H9 (cell line): ENCODE measurements around the gene PRR14. TPM values are rescaled to one million over a fixed set of nuclear protein-coding genes. Genes with fewer than 3 reads are reported as not detected.
A peak's percentile ranks its signal among the peaks of the same experiment; 100 is the strongest.

Experiments
- DNase-seq: peaks from one replicate; pipeline ENCODE4 v3.0.0-alpha.2; 2017
- H2AFZ ChIP-seq: one replicate; pipeline ENCODE4 v1.6.1; 2013; ENCODE audit warnings: mild to moderate bottlenecking, low read length, control low read depth, moderate library complexity
- H2AK5ac ChIP-seq: 2 replicates; pipeline ENCODE4 v1.6.1; 2013; ENCODE audit warnings: low read length, control low read depth, mixed read lengths; ENCODE audit not compliant: insufficient read length
- H2BK120ac ChIP-seq: one replicate; pipeline ENCODE4 v1.6.1; 2013; ENCODE audit warnings: low read depth, mild to moderate bottlenecking, low read length, control low read depth, inconsistent platforms; ENCODE audit not compliant: poor library complexity, severe bottlenecking
- H2BK12ac ChIP-seq: 2 replicates; pipeline ENCODE4 v1.6.1; 2013; ENCODE audit warnings: low read length, control low read depth, mixed read lengths, low read depth; ENCODE audit not compliant: insufficient read length
- H2BK15ac ChIP-seq: 2 replicates; pipeline ENCODE4 v1.6.1; 2013; ENCODE audit warnings: low read depth, low read length, control low read depth
- H2BK20ac ChIP-seq: one replicate; pipeline ENCODE4 v1.6.1; 2013; ENCODE audit warnings: low read depth, mild to moderate bottlenecking, low read length, control low read depth, inconsistent platforms; ENCODE audit not compliant: poor library complexity, severe bottlenecking
- H2BK5ac ChIP-seq: 2 replicates; pipeline ENCODE4 v1.6.1; 2013; ENCODE audit warnings: low read length, control low read depth, mixed read lengths; ENCODE audit not compliant: insufficient read length
- H3K14ac ChIP-seq: 2 replicates; pipeline ENCODE4 v1.6.1; 2013; ENCODE audit warnings: low read length, control low read depth; ENCODE audit not compliant: insufficient read depth
- H3K18ac ChIP-seq: 2 replicates; pipeline ENCODE4 v1.6.1; 2013; ENCODE audit warnings: low read depth, mild to moderate bottlenecking, mixed read lengths, low read length, control low read depth; ENCODE audit not compliant: insufficient read length
- H3K23ac ChIP-seq: 2 replicates; pipeline ENCODE4 v1.6.1; 2013; ENCODE audit warnings: low read length, control low read depth, mixed read lengths, low read depth; ENCODE audit not compliant: insufficient read length
- H3K23me2 ChIP-seq: 2 replicates; pipeline ENCODE4 v1.6.1; 2013; ENCODE audit warnings: low read depth, mild to moderate bottlenecking, mixed read lengths, low read length, control low read depth; ENCODE audit not compliant: insufficient read length, poor library complexity, severe bottlenecking
- H3K27ac ChIP-seq: 2 replicates; pipeline ENCODE4 v1.5.1; 2013; ENCODE audit warnings: low read length, control low read depth, mixed read lengths, low read depth; ENCODE audit not compliant: insufficient read length
- H3K27me3 ChIP-seq: 2 replicates; pipeline ENCODE4 v1.6.1; 2013; ENCODE audit warnings: low read length, control low read depth, inconsistent platforms; ENCODE audit not compliant: insufficient read depth
- H3K4ac ChIP-seq: 2 replicates; pipeline ENCODE4 v1.6.1; 2013; ENCODE audit warnings: low read depth, mild to moderate bottlenecking, control low read depth, inconsistent platforms, low read length, moderate library complexity
- H3K4me1 ChIP-seq: 2 replicates; pipeline ENCODE4 v1.6.1; 2013; ENCODE audit warnings: low read length, control low read depth, inconsistent platforms; ENCODE audit not compliant: insufficient read depth
- H3K4me2 ChIP-seq: 2 replicates; pipeline ENCODE4 v1.6.1; 2013; ENCODE audit warnings: low read length, control low read depth, mixed read lengths; ENCODE audit not compliant: insufficient read length, insufficient read depth
- H3K56ac ChIP-seq: 2 replicates; pipeline ENCODE4 v1.6.1; 2013; ENCODE audit warnings: low read depth, mild to moderate bottlenecking, mixed read lengths, low read length, control low read depth; ENCODE audit not compliant: insufficient read length
- H3K79me1 ChIP-seq: 2 replicates; pipeline ENCODE4 v1.6.1; 2013; ENCODE audit warnings: low read depth, mild to moderate bottlenecking, moderate library complexity, low read length, control low read depth, inconsistent platforms; ENCODE audit not compliant: insufficient read depth, poor library complexity, severe bottlenecking
- H3K79me2 ChIP-seq: 2 replicates; pipeline ENCODE4 v1.6.1; 2013; ENCODE audit warnings: low read length, control low read depth, inconsistent platforms; ENCODE audit not compliant: insufficient read depth
- H3K9ac ChIP-seq: 2 replicates; pipeline ENCODE4 v1.6.1; 2013; ENCODE audit warnings: low read length, control low read depth, mixed read lengths; ENCODE audit not compliant: insufficient read length; ENCODE audit errors: extremely low read depth
- H3K9me3 ChIP-seq: one replicate; pipeline ENCODE4 v1.6.1; 2013; ENCODE audit warnings: low read depth, low read length, inconsistent platforms; ENCODE audit not compliant: control insufficient read depth
- H3T11ph ChIP-seq: one replicate; pipeline ENCODE4 v1.6.1; 2013; ENCODE audit warnings: mild to moderate bottlenecking, low read length, control low read depth, inconsistent platforms
- H4K20me1 ChIP-seq: one replicate; pipeline ENCODE4 v1.6.1; 2013; ENCODE audit not compliant: control insufficient read depth, insufficient read length, insufficient read depth
- H4K5ac ChIP-seq: 2 replicates; pipeline ENCODE4 v1.6.1; 2013; ENCODE audit warnings: low read depth, mild to moderate bottlenecking, mixed read lengths, low read length, control low read depth; ENCODE audit not compliant: insufficient read length
- H4K8ac ChIP-seq: replicated peaks from 2 replicates; pipeline ENCODE4 v1.6.1; 2013; ENCODE audit warnings: low read length, control low read depth, mixed read lengths, low read depth; ENCODE audit not compliant: insufficient read length
- H4K91ac ChIP-seq: 2 replicates; pipeline ENCODE4 v1.6.1; 2013; ENCODE audit warnings: low read depth, mild to moderate bottlenecking, moderate library complexity, mixed read lengths, low read length, control low read depth; ENCODE audit not compliant: insufficient read length
- H3K27ac Mint-ChIP-seq, 3 experiments: 2 replicates in 2 of 3; 3 replicates in 1 of 3; pipeline ENCODE4 v1.8.0; 2020 to 2021; ENCODE audit warnings: mixed read lengths in 3 of 3, mild to moderate bottlenecking in 1 of 3, moderate library complexity in 1 of 3
- H3K27me3 Mint-ChIP-seq: 2 replicates; pipeline ENCODE4 v1.8.0; 2021; ENCODE audit warnings: low read depth, mild to moderate bottlenecking, moderate library complexity, mixed read lengths
- H3K36me3 Mint-ChIP-seq, 3 experiments: 2 replicates in 2 of 3; 3 replicates in 1 of 3; pipeline ENCODE4 v1.8.0; 2020 to 2021; ENCODE audit warnings: low read depth in 3 of 3, mixed read lengths in 3 of 3; ENCODE audit not compliant: insufficient read depth in 1 of 3
- H3K4me1 Mint-ChIP-seq, 2 experiments: 2 replicates each; pipeline ENCODE4 v1.8.0; 2020; ENCODE audit warnings: mixed read lengths in 2 of 2
- H3K4me3 Mint-ChIP-seq, 2 experiments: 2 replicates in 1 of 2; 3 replicates in 1 of 2; pipeline ENCODE4 v1.8.0; 2020 to 2021; ENCODE audit warnings: mild to moderate bottlenecking in 2 of 2, mixed read lengths in 2 of 2, moderate library complexity in 1 of 2
- H3K9me3 Mint-ChIP-seq, 2 experiments: 2 replicates in 1 of 2; 3 replicates in 1 of 2; pipeline ENCODE4 v1.8.0; 2020; ENCODE audit warnings: mild to moderate bottlenecking in 2 of 2, mixed read lengths in 2 of 2, moderate library complexity in 1 of 2
- CTCF ChIP-seq: fragments of 200-600 bp; sonication (generic); conservative IDR thresholded peaks from 3 replicates; pipeline ENCODE4 v1.8.0; 2021; ENCODE audit warnings: antibody characterized with exemption, mild to moderate bottlenecking
- WGBS: extraction: QIAGEN DNeasy Blood & Tissue Kit; methylation state at CpG from one replicate; pipeline ENCODE4 v1.1.7; 2013; ENCODE audit warnings: missing lambda C conversion rate, low lambda C conversion rate, mixed read lengths; ENCODE audit not compliant: insufficient read length; ENCODE audit errors: extremely low coverage; 5-methylcytosine and 5-hydroxymethylcytosine counted together
- total RNA-seq: library from RNA; stranded (reverse); gene quantifications from 2 replicates; pipeline ENCODE4 v1.2.1, GENCODE V29; 2021

The PRR14 gene
- total RNA-seq, 1 experiment from 2014 or later: 11.6 TPM

- H3K4me1 ChIP-seq: no peaks in the 10 kb centered on the region
- WGBS: no CpG with 5 or more reads among the region's 11 CpGs
- H2AFZ ChIP-seq: no peak overlapping the region
- DNase-seq: peak; percentile 88
- Mint-ChIP-seq H3K4me3 (peak overlapping the region in 1 of 2 experiments; percentile 45; a peak in 2 of 5 replicates), H3K4me1 (peaks cover 7 to 9% of the 10 kb centered on the region in 2 experiments), H3K36me3 (no peaks in the 10 kb centered on the region), H3K27ac (0 out of 7 replicates have a peak overlapping the region, but pooled peaks of 1 of the 3 experiments have one; percentile 35), H3K9me3 (peaks cover 5 to 29% of the 10 kb centered on the region in 2 experiments; a peak in 3 of 5 replicates), H3K27me3 (peaks cover 97% of the 10 kb centered on the region)
- no peak overlapping the region for H2BK20ac ChIP-seq
- H3K9me3 ChIP-seq: no peaks in the 10 kb centered on the region
- H4K5ac ChIP-seq: no peak overlapping the region
- H3K9ac ChIP-seq: no peak overlapping the region
- no peak overlapping the region for H2BK12ac ChIP-seq
- no peak overlapping the region for H3K14ac ChIP-seq
- no peak overlapping the region for H3K56ac ChIP-seq
- H3K18ac ChIP-seq: no peak overlapping the region
- H3K23ac ChIP-seq: no peak overlapping the region
- H2BK15ac ChIP-seq: no peak overlapping the region
- no peak overlapping the region for H3T11ph ChIP-seq
- H2BK120ac ChIP-seq: no peak overlapping the region
- no peak overlapping the region for H2AK5ac ChIP-seq
- H3K4ac ChIP-seq: no peak overlapping the region
- no peak overlapping the region for H3K4me2 ChIP-seq
- H2BK5ac ChIP-seq: no peak overlapping the region
- H4K8ac ChIP-seq: no peak overlapping the region
- H3K27ac ChIP-seq: no peak overlapping the region
- H3K23me2 ChIP-seq: no peaks in the 10 kb centered on the region
- H4K91ac ChIP-seq: no peak overlapping the region
- no peak for TF ChIP-seq CTCF
- no peaks in the 10 kb centered on the region for H3K79me2 ChIP-seq
- H3K27me3 ChIP-seq: peaks cover 73% of the 10 kb centered on the region
- no peaks in the 10 kb centered on the region for H3K79me1 ChIP-seq
- peaks cover 2% of the 10 kb centered on the region for H4K20me1 ChIP-seq
Measured at GRCh38 chr16:30677931-30678585, 27.3 kb downstream of the PRR14 start.
